AML-193 (cell line): ENCODE results near the gene BOLA3.
A peak's percentile ranks its signal among the peaks of the same experiment; 100 is the strongest.
"Not testable (repeated sequence)": the region's sequence is repeated elsewhere in the genome, so short reads cannot be mapped to it uniquely, and the experiment has no call there.

Source experiments
- DNase-seq, 2 experiments: peaks; one replicate each; lab custom pipeline; 2025; lab: John Stamatoyannopoulos, UW

The BOLA3 gene

GRCh38 chr2:74149247-74149525 is 1.5 kb upstream of the BOLA3 start:
- DNase-seq = no peak

GRCh38 chr2:74148457-74149246 is 940 bp upstream of the BOLA3 start:
- DNase-seq = no peak

GRCh38 chr2:74146929-74147726 is 584 bp downstream of the BOLA3 start:
- peak; percentile 24 to 45 for DNase-seq

- DNase-seq = peak; percentile 12 to 31
Measured at GRCh38 chr2:74142340-74142739, 5.4 kb downstream of the BOLA3 start.

- DNase-seq = no peak
Measured at GRCh38 chr2:74138600-74139323, 8.9 kb downstream of the BOLA3 start.

GRCh38 chr2:74137651-74138599 is 9.8 kb downstream of the BOLA3 start:
- no peak for DNase-seq

- DNase-seq = no peak
Measured at GRCh38 chr2:74131901-74132300, 15.8 kb downstream of the BOLA3 start.

GRCh38 chr2:74130211-74130995 is 17.3 kb downstream of the BOLA3 start:
- no peak for DNase-seq

- no peak for DNase-seq
Measured at GRCh38 chr2:74128206-74128605, 19.5 kb downstream of the BOLA3 start.

- not testable (repeated sequence) for DNase-seq
Measured at GRCh38 chr2:74123955-74124354, 23.8 kb downstream of the BOLA3 start.

GRCh38 chr2:74121846-74122245 is 25.9 kb downstream of the BOLA3 start:
- not testable (repeated sequence) for DNase-seq

GRCh38 chr2:74119912-74120825 is 27.5 kb downstream of the BOLA3 start:
- peak; percentile 79 to 88 for DNase-seq

GRCh38 chr2:74119339-74119738 is 28.4 kb downstream of the BOLA3 start:
- DNase-seq = peak; percentile 46 to 50

GRCh38 chr2:74111380-74111779 is 36.3 kb downstream of the BOLA3 start:
- no peak for DNase-seq

GRCh38 chr2:74110537-74110936 is 37.2 kb downstream of the BOLA3 start:
- DNase-seq = no peak

GRCh38 chr2:74109551-74109950 is 38.2 kb downstream of the BOLA3 start:
- no peak for DNase-seq

GRCh38 chr2:74107071-74107470 is 40.6 kb downstream of the BOLA3 start:
- no peak for DNase-seq

- no peak for DNase-seq
Measured at GRCh38 chr2:74105413-74105812, 42.3 kb downstream of the BOLA3 start.

GRCh38 chr2:74104839-74105238 is 42.9 kb downstream of the BOLA3 start:
- DNase-seq = no peak

GRCh38 chr2:74103763-74104162 is 43.9 kb downstream of the BOLA3 start:
- no peak for DNase-seq
